ENCODE data around the gene HDC.

The HDC gene

GRCh38 chr15:50227076-50227475, 38.5 kb downstream of the HDC start:
- DNase-seq (ENCODE audit: low read depth): peak; percentile 36

GRCh38 chr15:50225938-50226337, 39.6 kb downstream of the HDC start:
- DNase-seq (ENCODE audit: low read depth): no peak

- DNase-seq (ENCODE audit: low read depth): no peak
Measured at GRCh38 chr15:50225057-50225456, 40.5 kb downstream of the HDC start.

- DNase-seq (ENCODE audit: low read depth): no peak
Measured at GRCh38 chr15:50224606-50225005, 40.9 kb downstream of the HDC start.

- no peak for DNase-seq (ENCODE audit: low read depth)
Measured at GRCh38 chr15:50222181-50222580, 43.3 kb downstream of the HDC start.

GRCh38 chr15:50219820-50220219, 45.7 kb downstream of the HDC start:
- no peak for DNase-seq (ENCODE audit: low read depth)

- no peak for DNase-seq (ENCODE audit: low read depth)
Measured at GRCh38 chr15:50218691-50219090, 46.8 kb downstream of the HDC start.

- DNase-seq (ENCODE audit: low read depth): no peak
Measured at GRCh38 chr15:50218291-50218690, 47.2 kb downstream of the HDC start.

- DNase-seq (ENCODE audit: low read depth): no peak
Measured at GRCh38 chr15:50210462-50211157, 54.9 kb downstream of the HDC start.

- no peak for DNase-seq (ENCODE audit: low read depth)
Measured at GRCh38 chr15:50209809-50210208, 55.7 kb downstream of the HDC start.

- no peak for DNase-seq (ENCODE audit: low read depth)
Measured at GRCh38 chr15:50206020-50206419, 59.5 kb downstream of the HDC start.

GRCh38 chr15:50202003-50202402, 63.5 kb downstream of the HDC start:
- no peak for DNase-seq (ENCODE audit: low read depth)

GRCh38 chr15:50192926-50193620, 72.5 kb downstream of the HDC start:
- DNase-seq (ENCODE audit: low read depth): no peak

- DNase-seq (ENCODE audit: low read depth): no peak
Measured at GRCh38 chr15:50192164-50192563, 73.4 kb downstream of the HDC start.

All from HS-5 (cell line).